A549 (cell line): ENCODE results near the gene MGLL. TPM values are rescaled to one million over a fixed set of nuclear protein-coding genes. Genes with fewer than 3 reads are reported as not detected.

ENCODE experiments used
- ATAC-seq, 2 experiments: fragments of 200-7000 bp in 1 of 2; fragments of >200 bp in 1 of 2; cut with Nextera tagmentation in 1 of 2; cut with Tn5 transposase in 1 of 2; 3 replicates each; pipeline versions ENCODE4 v1.8.0 to v1.9.1; 2018 to 2020; ENCODE audit warnings: mild to moderate bottlenecking in 1 of 2, moderate library complexity in 1 of 2
- CTCF ChIA-PET: fragments of 300-600 bp; sonication (Branson Sonifier 250); formaldehyde crosslinking; extraction: SDS; loops from one replicate; lab custom pipeline; 2021; ENCODE audit warnings: antibody characterized with exemption, inconsistent platforms; lab: Yijun Ruan, JAX
- POLR2A ChIA-PET: fragments of 350-600 bp; formaldehyde crosslinking; extraction: SDS; loops from one replicate; lab custom pipeline; 2021; ENCODE audit warnings: antibody characterized with exemption, inconsistent platforms; lab: Yijun Ruan, JAX
- DNase-seq, 2 experiments: peaks; one replicate each; pipeline versions ENCODE4 v3.0.0 to v3.0.0-alpha.2; 2011 to 2016; ENCODE audit warnings: low read depth in 1 of 2, low spot score in 1 of 2
- FAIRE-seq: peaks from 2 replicates; lab custom pipeline; 2011; peaks lifted over from hg19 to GRCh38; lab: Jason Lieb, UNC
- H3K27ac ChIP-seq, 2 experiments: fragments of >200 bp; sonication (Bioruptor Twin); formaldehyde crosslinking; 3 replicates each; pipeline ENCODE4 v1.5.1; 2016 to 2017
- H3K4me1 ChIP-seq: fragments of >200 bp; sonication (Bioruptor Twin); formaldehyde crosslinking; 3 replicates; pipeline ENCODE4 v1.6.1; 2016
- H3K4me2 ChIP-seq: fragments of >200 bp; sonication (Bioruptor Twin); formaldehyde crosslinking; 3 replicates; pipeline ENCODE4 v1.6.1; 2016
- H3K4me3 ChIP-seq: fragments of >200 bp; sonication (Bioruptor Twin); formaldehyde crosslinking; 3 replicates; pipeline ENCODE4 v1.5.1; 2016
- H3K9me3 ChIP-seq: fragments of >200 bp; sonication (Bioruptor Twin); formaldehyde crosslinking; 3 replicates; pipeline ENCODE4 v1.6.1; 2016
- ATOH8 ChIP-seq: fragments of 250-450 bp; sonication (Bioruptor Pico); IDR thresholded peaks from 2 replicates; pipeline ENCODE4 v1.5.0; 2020; ENCODE audit warnings: low read depth, mild to moderate bottlenecking, moderate library complexity
- BCL3 ChIP-seq: fragments of >200 bp; sonication (Bioruptor Twin); formaldehyde crosslinking; IDR thresholded peaks from 3 replicates; pipeline ENCODE4 v1.6.1; 2016
- CBX2 ChIP-seq: fragments of 200-600 bp; sonication (generic); IDR thresholded peaks from 2 replicates; pipeline ENCODE4 v1.6.1; 2016; ENCODE audit warnings: low read depth, mild to moderate bottlenecking, borderline replicate concordance
- E2F6 ChIP-seq: IDR thresholded peaks from 2 replicates; pipeline ENCODE4 v1.6.1; 2012; ENCODE audit warnings: low read depth, borderline replicate concordance
- ESRRA ChIP-seq: fragments of 150-350 bp; IDR thresholded peaks from 2 replicates; pipeline ENCODE4 v1.6.1; 2014; ENCODE audit warnings: mild to moderate bottlenecking, low read length, borderline replicate concordance
- FOSB ChIP-seq: fragments of 250-450 bp; sonication (Bioruptor Pico); IDR thresholded peaks from 2 replicates; pipeline ENCODE4 v1.5.0; 2020; ENCODE audit warnings: mild to moderate bottlenecking, moderate library complexity
- HDAC2 ChIP-seq: fragments of 200-600 bp; sonication (generic); IDR thresholded peaks from 2 replicates; pipeline ENCODE4 v1.6.1; 2016
- KDM1A ChIP-seq: fragments of 200-600 bp; sonication (generic); IDR thresholded peaks from 2 replicates; pipeline ENCODE4 v1.6.1; 2016; ENCODE audit warnings: low read depth, mild to moderate bottlenecking
- KDM5A ChIP-seq: fragments of 200-600 bp; sonication (generic); IDR thresholded peaks from 2 replicates; pipeline ENCODE4 v1.6.1; 2016; ENCODE audit warnings: antibody characterized with exemption, mild to moderate bottlenecking
- MAFK ChIP-seq: fragments of 450-650 bp; IDR thresholded peaks from 2 replicates; pipeline ENCODE4 v1.6.1; 2014; ENCODE audit not compliant: partially characterized antibody
- NFE2L2 ChIP-seq: fragments of 150-350 bp; conservative IDR thresholded peaks from 2 replicates; pipeline ENCODE4 v1.6.1; 2014; ENCODE audit warnings: low read length
- NPAS2 ChIP-seq: fragments of 250-450 bp; sonication (Bioruptor Pico); IDR thresholded peaks from 2 replicates; pipeline ENCODE4 v1.8.0; 2022; ENCODE audit warnings: mild to moderate bottlenecking, moderate library complexity, borderline replicate concordance
- PHF8 ChIP-seq: fragments of 200-600 bp; sonication (generic); IDR thresholded peaks from 2 replicates; pipeline ENCODE4 v1.6.1; 2016; ENCODE audit warnings: low read depth, mild to moderate bottlenecking, antibody characterized with exemption, moderate library complexity, borderline replicate concordance
- POLR2A ChIP-seq: IDR thresholded peaks from 2 replicates; pipeline ENCODE4 v1.6.1; 2012; ENCODE audit warnings: mild to moderate bottlenecking, low read length
- RCOR1 ChIP-seq: fragments of 150-350 bp; IDR thresholded peaks from 2 replicates; pipeline ENCODE4 v1.6.1; 2014; ENCODE audit warnings: antibody characterized with exemption, low read length, low read depth
- RFX5 ChIP-seq: fragments of 450-650 bp; IDR thresholded peaks from 2 replicates; pipeline ENCODE4 v1.7.1; 2014; ENCODE audit warnings: antibody characterized with exemption, mild to moderate bottlenecking, moderate library complexity
- SREBF2 ChIP-seq: fragments of 450-650 bp; IDR thresholded peaks from 2 replicates; pipeline ENCODE4 v1.6.1; 2014; ENCODE audit warnings: mild to moderate bottlenecking, moderate library complexity
- ZFP36 ChIP-seq: fragments of 450-650 bp; IDR thresholded peaks from 2 replicates; pipeline ENCODE4 v1.6.1; 2014; ENCODE audit warnings: borderline replicate concordance; ENCODE audit not compliant: partially characterized antibody
- WGBS: methylation state at CpG from one replicate; pipeline ENCODE4 v1.1.6; 2017; ENCODE audit errors: missing lambda C conversion rate; 5-methylcytosine and 5-hydroxymethylcytosine counted together
- polyA plus RNA-seq, 4 experiments: library from polyadenylated mRNA; depleted of rRNA in 3 of 4; stranded (reverse); fragments of >200 nt; fragmentation: RNase III in 1 of 4; extraction: RNeasy Plus Mini Kit Qiagen cat#74134 plus additional on column Dnase treatment in 1 of 4; gene quantifications; 2 replicates in 3 of 4; 3 replicates in 1 of 4; pipeline ENCODE4 v1.2.3, GENCODE V29; 2011 to 2017

MGLL gene
- polyA plus RNA-seq, 2 of the 4 experiments (the other 2 are of a cell fraction) = 38.5 to 41.5 TPM

- ATAC-seq (no peak), DNase-seq (no peak), FAIRE-seq (no peak)
- H3K4me1 ChIP-seq = peaks cover 11% of the 10 kb centered on the region; the same call in 1 of the 3 replicates
- no peak overlapping the region for H3K27ac ChIP-seq
- peak overlapping the region; percentile 96 for H3K4me2 ChIP-seq
- WGBS = 86% methylated on average over 12 of the region's 17 CpGs
- H3K4me3 ChIP-seq = no peak overlapping the region; the same call in 2 of the 3 replicates
- ChIA-PET POLR2A (no interaction called here), CTCF (interaction anchor here (0.6 to 2.0 kb wide), 2 partner anchors 20 to 459 kb away, joined by 3 to 4 read pairs; no protein-coding TSS in a partner anchor)
- TF ChIP-seq FOSB (no peak), NFE2L2 (no peak), ZFP36 (no peak)
- no peaks in the 10 kb centered on the region for H3K9me3 ChIP-seq
Observed at GRCh38 chr3:127674101-127674721, 148.1 kb downstream of the MGLL start.

- Histone ChIP-seq H3K4me3 (peak overlapping the region; percentile 100), H3K4me2 (peak overlapping the region; percentile 96), H3K9me3 (no peaks in the 10 kb centered on the region), H3K4me1 (peaks cover 11% of the 10 kb centered on the region; the same call in 1 of the 3 replicates), H3K27ac (peak overlapping the region; percentile 100)
- POLR2A ChIA-PET = no interaction called here
- DNase-seq = peak; percentile 33 to 49
- TF ChIP-seq CBX2 = no peak
- peak; percentile 30 for TF ChIP-seq MAFK
- TF ChIP-seq POLR2A = no peak
- no peak for TF ChIP-seq KDM5A
- TF ChIP-seq ESRRA = no peak
- no peak for TF ChIP-seq E2F6
- TF ChIP-seq HDAC2 = no peak
- no peak for TF ChIP-seq RCOR1
- no peak for TF ChIP-seq NPAS2 (CRISPR knock-in tag)
- TF ChIP-seq SREBF2 = no peak
- TF ChIP-seq BCL3 = no peak
- TF ChIP-seq ATOH8 (CRISPR knock-in tag) = no peak
- TF ChIP-seq PHF8 = 0 out of 2 replicates have a peak, but pooled peaks have one; percentile 1
- TF ChIP-seq ZFP36 = peak; percentile 83
- TF ChIP-seq RFX5 = no peak
- no peak for TF ChIP-seq KDM1A
- WGBS = 59% methylated on average over 16 of the region's 51 CpGs
- no peak for FAIRE-seq
- ATAC-seq = peak; percentile 78 to 80
- CTCF ChIA-PET = interaction anchor here (1.1 to 2.0 kb wide), 2 partner anchors 17 to 21 kb away, joined by 3 to 4 read pairs; no protein-coding TSS in a partner anchor
Observed at GRCh38 chr3:127673191-127674100, 148.9 kb downstream of the MGLL start.
